ENCODE measurements around the gene FAM161B.

Gene FAM161B

GRCh38 chr14:73958591-73958990, 8.7 kb upstream of the FAM161B start:
- peaks cover 51% of the 10 kb centered on the region for H3K36me3 ChIP-seq (ENCODE audit: insufficient read depth, low read length)
- TF ChIP-seq EZH2 (IDR thresholded peaks at IDR 0.05) = no peak
- no peak for TF ChIP-seq POLR2AphosphoS5 (IDR thresholded peaks at IDR 0.05; ENCODE audit: borderline replicate concordance, low read depth, low read length)
- no peak for TF ChIP-seq FOXP2 (optimal IDR thresholded peaks at IDR 0.05; ENCODE audit: control extremely low read depth, extremely low read length, insufficient read depth)

GRCh38 chr14:73955674-73956073, 5.8 kb upstream of the FAM161B start:
- Histone ChIP-seq H3K9me3 (ENCODE audit: low read depth, low read length) (no peaks in the 10 kb centered on the region), H3K27ac (no peak overlapping the region), H3K4me3 (no peak overlapping the region), H3K36me3 (ENCODE audit: insufficient read depth, low read length) (peaks cover 37% of the 10 kb centered on the region), H3K9ac (ENCODE audit: insufficient read length) (no peak overlapping the region)
- TF ChIP-seq FOXP2 (optimal IDR thresholded peaks at IDR 0.05; ENCODE audit: control extremely low read depth, extremely low read length, insufficient read depth) = no peak
- TF ChIP-seq EZH2 (IDR thresholded peaks at IDR 0.05) = no peak
- no peak for TF ChIP-seq POLR2AphosphoS5 (IDR thresholded peaks at IDR 0.05; ENCODE audit: borderline replicate concordance, low read depth, low read length)
- no peak for DNase-seq (ENCODE audit: low read depth, low spot score)

More at GRCh38 chr14:73958591-73958990, 8.7 kb upstream of the FAM161B start:
- no peak for DNase-seq (ENCODE audit: low read depth, low spot score)
- no peak overlapping the region for H3K9ac ChIP-seq (ENCODE audit: insufficient read length)
- no peaks in the 10 kb centered on the region for H3K9me3 ChIP-seq (ENCODE audit: low read depth, low read length)
- no peak overlapping the region for H3K27ac ChIP-seq
- H3K4me3 ChIP-seq = no peak overlapping the region

- Histone ChIP-seq H3K27ac (no peak overlapping the region), H3K9ac (ENCODE audit: insufficient read length) (no peak overlapping the region), H3K9me3 (ENCODE audit: low read depth, low read length) (no peaks in the 10 kb centered on the region), H3K4me3 (no peak overlapping the region), H3K36me3 (ENCODE audit: insufficient read depth, low read length) (peaks cover 24% of the 10 kb centered on the region)
- no peak for DNase-seq (ENCODE audit: low read depth, low spot score)
- TF ChIP-seq FOXP2 (optimal IDR thresholded peaks at IDR 0.05; ENCODE audit: control extremely low read depth, extremely low read length, insufficient read depth) = no peak
- TF ChIP-seq POLR2AphosphoS5 (IDR thresholded peaks at IDR 0.05; ENCODE audit: borderline replicate concordance, low read depth, low read length) = no peak
- TF ChIP-seq EZH2 (IDR thresholded peaks at IDR 0.05) = no peak
Observed at GRCh38 chr14:73953731-73954130, 3.8 kb upstream of the FAM161B start.

- no peak overlapping the region for H3K4me3 ChIP-seq
- DNase-seq (ENCODE audit: low read depth, low spot score) = no peak
- H3K9ac ChIP-seq (ENCODE audit: insufficient read length) = no peak overlapping the region
- no peaks in the 10 kb centered on the region for H3K9me3 ChIP-seq (ENCODE audit: low read depth, low read length)
- no peak overlapping the region for H3K27ac ChIP-seq
- TF ChIP-seq EZH2 (IDR thresholded peaks at IDR 0.05) = no peak
- no peaks in the 10 kb centered on the region for H3K36me3 ChIP-seq (ENCODE audit: insufficient read depth, low read length)
Observed at GRCh38 chr14:73945159-73945670, 4.7 kb downstream of the FAM161B start.

GRCh38 chr14:73944432-73945158, 5.3 kb downstream of the FAM161B start:
- TF ChIP-seq POLR2AphosphoS5 (IDR thresholded peaks at IDR 0.05; ENCODE audit: borderline replicate concordance, low read depth, low read length) = no peak
- TF ChIP-seq EZH2 (IDR thresholded peaks at IDR 0.05) = no peak
- no peak for TF ChIP-seq FOXP2 (optimal IDR thresholded peaks at IDR 0.05; ENCODE audit: control extremely low read depth, extremely low read length, insufficient read depth)
- Histone ChIP-seq H3K27ac (no peak overlapping the region), H3K9me3 (ENCODE audit: low read depth, low read length) (no peaks in the 10 kb centered on the region), H3K36me3 (ENCODE audit: insufficient read depth, low read length) (no peaks in the 10 kb centered on the region), H3K9ac (ENCODE audit: insufficient read length) (no peak overlapping the region), H3K4me3 (no peak overlapping the region)
- DNase-seq (ENCODE audit: low read depth, low spot score) = no peak

GRCh38 chr14:73943083-73943482, 6.8 kb downstream of the FAM161B start:
- H3K36me3 ChIP-seq (ENCODE audit: insufficient read depth, low read length) = no peaks in the 10 kb centered on the region
- no peak overlapping the region for H3K4me3 ChIP-seq
- H3K9me3 ChIP-seq (ENCODE audit: low read depth, low read length) = no peaks in the 10 kb centered on the region
- DNase-seq (ENCODE audit: low read depth, low spot score) = no peak
- H3K9ac ChIP-seq (ENCODE audit: insufficient read length) = no peak overlapping the region
- no peak overlapping the region for H3K27ac ChIP-seq
- TF ChIP-seq POLR2AphosphoS5 (IDR thresholded peaks at IDR 0.05; ENCODE audit: borderline replicate concordance, low read depth, low read length) (no peak), FOXP2 (optimal IDR thresholded peaks at IDR 0.05; ENCODE audit: control extremely low read depth, extremely low read length, insufficient read depth) (no peak), EZH2 (IDR thresholded peaks at IDR 0.05) (no peak)

- Histone ChIP-seq H3K36me3 (ENCODE audit: insufficient read depth, low read length) (no peaks in the 10 kb centered on the region), H3K9ac (ENCODE audit: insufficient read length) (no peak overlapping the region), H3K27ac (no peak overlapping the region), H3K4me3 (no peak overlapping the region), H3K9me3 (ENCODE audit: low read depth, low read length) (no peaks in the 10 kb centered on the region)
- TF ChIP-seq FOXP2 (optimal IDR thresholded peaks at IDR 0.05; ENCODE audit: control extremely low read depth, extremely low read length, insufficient read depth) = no peak
- no peak for TF ChIP-seq POLR2AphosphoS5 (IDR thresholded peaks at IDR 0.05; ENCODE audit: borderline replicate concordance, low read depth, low read length)
- no peak for TF ChIP-seq EZH2 (IDR thresholded peaks at IDR 0.05)
- no peak for DNase-seq (ENCODE audit: low read depth, low spot score)
Observed at GRCh38 chr14:73942180-73942579, 7.7 kb downstream of the FAM161B start.

GRCh38 chr14:73937012-73937411, 12.9 kb downstream of the FAM161B start:
- H3K9ac ChIP-seq (ENCODE audit: insufficient read length) = no peak overlapping the region
- no peaks in the 10 kb centered on the region for H3K9me3 ChIP-seq (ENCODE audit: low read depth, low read length)
- no peak overlapping the region for H3K4me3 ChIP-seq
- TF ChIP-seq POLR2AphosphoS5 (IDR thresholded peaks at IDR 0.05; ENCODE audit: borderline replicate concordance, low read depth, low read length) (no peak), FOXP2 (optimal IDR thresholded peaks at IDR 0.05; ENCODE audit: control extremely low read depth, extremely low read length, insufficient read depth) (no peak), EZH2 (IDR thresholded peaks at IDR 0.05) (no peak)
- no peak for DNase-seq (ENCODE audit: low read depth, low spot score)
- peaks cover 23% of the 10 kb centered on the region for H3K36me3 ChIP-seq (ENCODE audit: insufficient read depth, low read length)
- H3K27ac ChIP-seq = peak overlapping the region; percentile 1; the same call in 1 of the 2 replicates

GRCh38 chr14:73936548-73936947, 13.3 kb downstream of the FAM161B start:
- TF ChIP-seq FOXP2 (optimal IDR thresholded peaks at IDR 0.05; ENCODE audit: control extremely low read depth, extremely low read length, insufficient read depth) (no peak), POLR2AphosphoS5 (IDR thresholded peaks at IDR 0.05; ENCODE audit: borderline replicate concordance, low read depth, low read length) (no peak), EZH2 (IDR thresholded peaks at IDR 0.05) (no peak)

More at GRCh38 chr14:73936548-73936947, 13.3 kb downstream of the FAM161B start:
- H3K9me3 ChIP-seq (ENCODE audit: low read depth, low read length) = no peaks in the 10 kb centered on the region
- H3K9ac ChIP-seq (ENCODE audit: insufficient read length) = no peak overlapping the region
- H3K4me3 ChIP-seq = no peak overlapping the region
- peaks cover 27% of the 10 kb centered on the region for H3K36me3 ChIP-seq (ENCODE audit: insufficient read depth, low read length)
- no peak for DNase-seq (ENCODE audit: low read depth, low spot score)
- no peak overlapping the region for H3K27ac ChIP-seq

Measured in SK-N-MC (cell line).